Right cardiac atrium (tissue), 5 donors: Measurements from ENCODE around the gene MALSU1. TPM values are rescaled to one million over a fixed set of nuclear protein-coding genes. Genes with fewer than 3 reads are reported as not detected.
A peak's percentile ranks its signal among the peaks of the same experiment; 100 is the strongest.
"Not testable (repeated sequence)": the region's sequence is repeated elsewhere in the genome, so short reads cannot be mapped to it uniquely, and the experiment has no call there.

Experiments
- ATAC-seq, 2 donors: fragments of 200-7000 bp; cut with Tn5 transposase; one replicate each; pipeline versions ENCODE4 v1.8.0 to v1.9.1; 2020; ENCODE audit warnings: moderate library complexity in 2 of 2, mild to moderate bottlenecking in 1 of 2
- DNase-seq, 3 donors: peaks; one replicate each; pipeline ENCODE4 v3.0.0-alpha.2; 2020
- H3K27ac ChIP-seq: one replicate; pipeline ENCODE4 v1.5.1; 2013; ENCODE audit warnings: mild to moderate bottlenecking, low read length, control low read depth, moderate library complexity
- H3K27me3 ChIP-seq: one replicate; pipeline ENCODE4 v1.6.1; 2013; ENCODE audit not compliant: control insufficient read depth, insufficient read depth
- H3K4me1 ChIP-seq: one replicate; pipeline ENCODE4 v1.6.1; 2013; ENCODE audit warnings: low read length; ENCODE audit not compliant: control insufficient read depth, insufficient read depth
- H3K4me3 ChIP-seq: one replicate; pipeline ENCODE4 v1.5.1; 2013; ENCODE audit warnings: low read length, control low read depth
- H3K9me3 ChIP-seq: one replicate; pipeline ENCODE4 v1.6.1; 2013; ENCODE audit warnings: low read length; ENCODE audit not compliant: control insufficient read depth
- WGBS: extraction: QIAGEN DNeasy Blood & Tissue Kit; methylation state at CpG from one replicate; pipeline ENCODE4 v1.1.7; 2013; 5-methylcytosine and 5-hydroxymethylcytosine counted together
- intact Hi-C, 4 donors: fragments of 100-400 bp; cut with DNase I; formaldehyde crosslinking; loops; one replicate each; pipeline versions ENCODE4 v1.11.0 to v1.14.0; 2022 to 2023
- polyA plus RNA-seq: library from polyadenylated mRNA; stranded (reverse); fragments of 200-250 nt; gene quantifications from one replicate; pipeline ENCODE4 v1.2.3, GENCODE V29; 2013
- total RNA-seq, 4 donors: library from RNA; stranded (reverse); fragmentation: NEBNext Ultra II Directional; extraction: Animal tissue kit (Norgen Biotek cat#: 25700); gene quantifications; one replicate each; pipeline ENCODE4 v1.2.1, GENCODE V29; 2021
- donor health status: healthy with polysubstance abuse.
- donor health status: DM: no; HTN: yes; CAD: no.
- donor health status: DM: no; HTN: no; CAD: no.
- donor health status: DM: no; HTN: yes; CAD: no; lungs with severe emphysema.
- donor health status: DM: yes; HTN: yes; CAD: no.

The MALSU1 gene
- total and polyA plus RNA-seq, 5 donors, result 64.6 to 80.7 (median 68.4) TPM

- no peaks in the 10 kb centered on the region for H3K4me1 ChIP-seq
- no peak for DNase-seq
- no peak overlapping the region for H3K4me3 ChIP-seq
- no peaks in the 10 kb centered on the region for H3K9me3 ChIP-seq
- WGBS, result 94% methylated on average over 2 of the region's 2 CpGs
- no peak overlapping the region for H3K27ac ChIP-seq
- ATAC-seq, result no peak
- intact Hi-C loops, result no loop called here
- H3K27me3 ChIP-seq, result no peaks in the 10 kb centered on the region
Observed at GRCh38 chr7:23306936-23307521, 7.9 kb downstream of the MALSU1 start.

GRCh38 chr7:23308754-23309153, 9.6 kb downstream of the MALSU1 start:
- Histone ChIP-seq H3K9me3 (no peaks in the 10 kb centered on the region), H3K27me3 (no peaks in the 10 kb centered on the region), H3K27ac (no peak overlapping the region), H3K4me1 (no peaks in the 10 kb centered on the region), H3K4me3 (no peak overlapping the region)
- ATAC-seq (no peak), DNase-seq (no peak)
- intact Hi-C loops, result no loop called here
- WGBS, result 85% methylated on average over 6 of the region's 6 CpGs

DNA sequence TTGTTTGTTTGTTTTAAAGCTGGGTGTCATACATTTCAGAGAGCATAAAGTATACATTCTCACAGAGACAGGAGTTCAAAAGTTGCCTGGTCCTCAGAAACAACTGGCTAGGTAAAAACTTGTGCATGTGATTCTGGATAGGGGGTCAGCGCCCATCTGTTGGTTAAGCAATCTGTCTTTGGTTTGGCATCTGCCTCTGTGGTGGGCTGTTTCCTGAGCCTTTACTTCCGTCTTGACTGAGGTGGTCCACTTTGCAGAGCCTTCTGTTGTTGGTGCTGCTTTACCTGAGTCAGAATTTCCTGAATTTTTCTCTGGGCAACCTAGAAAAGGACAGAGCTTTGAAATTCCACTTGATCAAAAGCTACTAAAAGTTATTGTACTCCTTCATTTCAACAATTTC, 13.0 kb downstream of the MALSU1 start:
- H3K4me1 ChIP-seq, H3K27me3 ChIP-seq, intact Hi-C loops, ATAC-seq, H3K9me3 ChIP-seq, H3K4me3 ChIP-seq, H3K27ac ChIP-seq, DNase-seq: not testable (repeated sequence)
- 73% methylated on average over 2 of the region's 2 CpGs for WGBS

- no peak for ATAC-seq
- intact Hi-C loops, result no loop called here
- Histone ChIP-seq H3K27ac (no peak overlapping the region), H3K4me1 (no peaks in the 10 kb centered on the region), H3K9me3 (no peaks in the 10 kb centered on the region), H3K4me3 (no peak overlapping the region), H3K27me3 (no peaks in the 10 kb centered on the region)
- DNase-seq, result no peak
- 85% methylated on average over 7 of the region's 7 CpGs for WGBS
Observed at GRCh38 chr7:23315366-23315765, 16.2 kb downstream of the MALSU1 start.

GRCh38 chr7:23331132-23331531, 32.0 kb downstream of the MALSU1 start:
- H3K9me3 ChIP-seq, result no peaks in the 10 kb centered on the region
- WGBS, result 86% methylated on average over 1 of the region's 1 CpG
- no peaks in the 10 kb centered on the region for H3K27me3 ChIP-seq
- H3K4me1 ChIP-seq, result no peaks in the 10 kb centered on the region
- H3K27ac ChIP-seq, result no peak overlapping the region
- no peak overlapping the region for H3K4me3 ChIP-seq
- no peak for DNase-seq
- ATAC-seq, result no peak
- intact Hi-C loops, result no loop called here

GRCh38 chr7:23332193-23332592, 33.1 kb downstream of the MALSU1 start:
- H3K9me3 ChIP-seq, result no peaks in the 10 kb centered on the region
- H3K4me1 ChIP-seq, result no peaks in the 10 kb centered on the region
- no peak overlapping the region for H3K4me3 ChIP-seq
- intact Hi-C loops, result no loop called here
- no peak overlapping the region for H3K27ac ChIP-seq
- no peak for ATAC-seq
- no peaks in the 10 kb centered on the region for H3K27me3 ChIP-seq
- DNase-seq, result no peak

- ATAC-seq (peak; percentile 56 to 67), DNase-seq (peak; percentile 46 to 79 (median 64))
- Histone ChIP-seq H3K27me3 (no peaks in the 10 kb centered on the region), H3K4me1 (no peaks in the 10 kb centered on the region), H3K27ac (no peak overlapping the region), H3K4me3 (no peak overlapping the region), H3K9me3 (no peaks in the 10 kb centered on the region)
- 16% methylated on average over 4 of the region's 4 CpGs for WGBS
- intact Hi-C loops, result no loop called here
Observed at GRCh38 chr7:23332910-23333612, 33.9 kb downstream of the MALSU1 start.

DNA sequence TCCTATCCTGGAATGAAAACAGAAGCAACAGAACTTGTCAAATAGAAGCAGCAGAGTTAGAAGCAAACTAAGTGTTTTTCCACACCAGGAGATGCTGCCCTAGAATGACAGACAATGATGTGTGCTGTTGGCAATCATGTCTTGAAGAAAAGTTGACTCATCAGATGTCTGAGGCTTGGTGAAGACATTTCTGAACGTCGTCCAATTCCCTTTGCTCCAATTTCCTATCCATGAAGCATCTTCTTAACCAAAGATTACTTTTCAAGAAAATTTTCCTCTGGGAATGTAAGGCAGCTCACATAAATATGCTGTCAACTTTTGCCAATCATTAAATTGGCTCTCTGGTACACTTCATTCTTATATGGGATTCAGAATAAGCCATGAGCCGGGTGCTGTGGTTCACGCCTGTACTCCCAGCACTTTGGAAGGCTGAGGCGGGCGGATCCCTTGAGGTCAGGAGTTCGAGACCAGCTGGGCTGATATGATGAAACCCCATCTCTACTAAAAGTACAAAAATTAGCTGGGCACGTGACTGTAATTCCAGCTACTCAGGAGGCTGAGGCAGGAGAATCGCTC, 34.6 kb downstream of the MALSU1 start:
- DNase-seq (peak in 2 of 3 donors; percentile 64 to 75), ATAC-seq (peak; percentile 57 to 71)
- Histone ChIP-seq H3K4me1 (no peaks in the 10 kb centered on the region), H3K27ac (peak overlapping the region; percentile 36), H3K27me3 (no peaks in the 10 kb centered on the region), H3K9me3 (no peaks in the 10 kb centered on the region), H3K4me3 (no peak overlapping the region)
- 43% methylated on average over 9 of the region's 9 CpGs for WGBS
- intact Hi-C loops, result no loop called here

DNA sequence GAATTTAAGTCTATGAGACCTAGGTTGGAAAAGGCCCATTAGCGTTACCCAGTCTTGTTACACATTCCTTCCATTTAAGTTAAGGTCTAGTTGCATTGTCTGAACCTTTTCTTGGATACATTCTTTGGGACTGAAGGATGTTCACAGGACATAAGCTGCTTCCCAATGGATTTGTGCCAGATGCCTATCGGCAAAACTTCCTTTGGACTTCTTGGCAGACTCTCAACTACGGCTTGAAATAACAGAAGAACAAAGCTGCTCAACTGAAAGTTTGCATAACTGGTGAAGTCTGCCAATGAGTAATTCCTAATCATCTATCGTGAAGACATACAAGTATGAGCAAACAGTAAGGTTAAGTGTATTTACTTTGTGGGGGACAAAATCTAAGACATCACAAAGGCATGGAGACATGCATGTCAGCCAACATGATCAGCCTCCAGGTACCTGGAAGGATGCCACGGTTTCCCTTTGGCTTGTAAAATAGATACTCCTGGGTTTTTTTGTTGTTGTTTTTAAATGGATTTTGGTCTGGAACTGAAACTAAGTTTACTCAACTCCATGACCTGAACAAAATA, 35.4 kb downstream of the MALSU1 start:
- intact Hi-C loops, result no loop called here
- 20% methylated on average over 5 of the region's 5 CpGs for WGBS
- Histone ChIP-seq H3K4me3 (no peak overlapping the region), H3K27ac (no peak overlapping the region), H3K4me1 (no peaks in the 10 kb centered on the region), H3K9me3 (no peaks in the 10 kb centered on the region), H3K27me3 (no peaks in the 10 kb centered on the region)
- ATAC-seq (peak; percentile 69 to 85), DNase-seq (peak in 1 of 3 donors; percentile 48)

DNA sequence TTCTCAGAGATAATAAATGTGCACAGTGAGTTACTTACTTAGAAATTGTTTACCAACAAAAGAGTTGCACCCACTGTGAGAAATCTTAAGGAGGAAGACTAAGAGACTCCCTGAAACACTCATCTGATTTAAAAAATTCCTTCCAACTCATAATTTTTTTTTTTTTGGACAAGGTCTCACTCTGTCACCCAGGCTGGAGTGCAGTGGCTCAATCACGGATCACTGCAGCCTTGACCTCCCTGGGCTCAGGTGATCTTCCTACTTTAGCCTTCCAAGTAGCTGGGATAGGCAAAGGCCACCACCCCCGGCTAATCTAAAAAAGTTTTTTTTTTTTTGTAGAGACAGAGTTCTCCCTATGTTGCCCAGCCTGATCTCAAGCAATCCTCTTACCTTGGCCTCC, 36.0 kb downstream of the MALSU1 start:
- H3K27me3 ChIP-seq, result no peaks in the 10 kb centered on the region
- no peaks in the 10 kb centered on the region for H3K4me1 ChIP-seq
- DNase-seq (no peak), ATAC-seq (no peak)
- 43% methylated on average over 2 of the region's 2 CpGs for WGBS
- H3K4me3 ChIP-seq, result no peak overlapping the region
- no peak overlapping the region for H3K27ac ChIP-seq
- no peaks in the 10 kb centered on the region for H3K9me3 ChIP-seq
- intact Hi-C loops, result no loop called here

DNA sequence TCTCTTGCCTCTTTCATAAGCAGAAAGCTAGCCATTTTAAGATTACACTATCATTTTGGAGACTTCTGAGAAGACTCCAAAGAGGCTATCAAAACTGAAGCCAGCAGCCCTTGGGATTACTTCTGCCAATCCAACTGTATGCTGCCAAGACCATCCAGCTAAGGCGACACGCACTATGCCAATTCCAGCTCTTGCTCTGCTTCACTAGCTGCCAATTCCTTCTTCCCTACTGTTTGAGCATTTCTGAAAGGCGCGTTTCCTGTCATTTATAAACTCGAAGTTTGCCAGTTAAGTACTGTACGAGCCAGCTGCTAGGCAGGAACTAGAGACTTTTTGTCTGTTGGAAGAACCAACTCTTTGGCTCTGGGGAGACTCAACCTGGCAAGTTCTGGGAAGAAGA, 36.5 kb downstream of the MALSU1 start:
- ATAC-seq (peak; percentile 25 to 42), DNase-seq (peak in 1 of 3 donors; percentile 58)
- Histone ChIP-seq H3K9me3 (no peaks in the 10 kb centered on the region), H3K27me3 (no peaks in the 10 kb centered on the region), H3K4me1 (no peaks in the 10 kb centered on the region), H3K27ac (no peak overlapping the region), H3K4me3 (no peak overlapping the region)
- intact Hi-C loops, result no loop called here
- WGBS, result 27% methylated on average over 6 of the region's 6 CpGs
